Adrenal gland (tissue), 5 donors: Measurements from ENCODE around the gene CNDP1.

ENCODE experiments used
- POLR2A ChIP-seq, 2 donors: fragments of 450-650 bp; IDR thresholded peaks; one replicate each; pipeline ENCODE4 v1.6.1; 2017; ENCODE audit warnings: antibody characterized with exemption in 2 of 2, mild to moderate bottlenecking in 2 of 2, moderate library complexity in 1 of 2
- TF ChIP-seq, protein P1 (sequence below), 6 experiments: fragments of 450-650 bp in 4 of 6; fragments of 200-600 bp in 2 of 6; sonication (generic) in 1 of 6; IDR thresholded peaks; 1 replicate in 5 of 6; 2 replicates in 1 of 6; pipeline versions ENCODE4 v1.5.1 to v1.8.0; 2016 to 2021; ENCODE audit warnings: antibody characterized with exemption in 6 of 6, mild to moderate bottlenecking in 2 of 6, moderate library complexity in 1 of 6
- donor health status: DM: no; HTN: no; CAD: no.

DNA sequence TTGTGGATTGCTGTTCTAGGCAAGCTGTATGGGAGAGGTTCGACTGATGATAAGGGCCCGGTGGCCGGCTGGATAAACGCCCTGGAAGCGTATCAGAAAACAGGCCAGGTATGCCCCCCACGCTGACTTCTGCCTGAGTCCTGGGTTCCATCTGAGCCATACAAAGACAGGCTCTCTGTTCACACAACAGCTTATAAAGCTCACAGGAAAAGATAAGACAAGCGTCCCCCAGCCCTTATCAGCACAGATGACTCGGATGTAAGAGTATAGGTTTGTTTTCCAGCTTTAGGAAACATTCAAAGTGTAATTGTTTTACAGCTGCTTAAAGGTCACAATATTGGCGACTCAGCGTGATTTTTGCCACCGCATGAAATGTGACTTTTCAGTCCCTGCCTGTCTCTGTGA lies 25.5 kb upstream of the CNDP1 start:
- no peak for TF ChIP-seq POLR2A (IDR thresholded peaks at IDR 0.05)
- TF ChIP-seq, protein P1, sequence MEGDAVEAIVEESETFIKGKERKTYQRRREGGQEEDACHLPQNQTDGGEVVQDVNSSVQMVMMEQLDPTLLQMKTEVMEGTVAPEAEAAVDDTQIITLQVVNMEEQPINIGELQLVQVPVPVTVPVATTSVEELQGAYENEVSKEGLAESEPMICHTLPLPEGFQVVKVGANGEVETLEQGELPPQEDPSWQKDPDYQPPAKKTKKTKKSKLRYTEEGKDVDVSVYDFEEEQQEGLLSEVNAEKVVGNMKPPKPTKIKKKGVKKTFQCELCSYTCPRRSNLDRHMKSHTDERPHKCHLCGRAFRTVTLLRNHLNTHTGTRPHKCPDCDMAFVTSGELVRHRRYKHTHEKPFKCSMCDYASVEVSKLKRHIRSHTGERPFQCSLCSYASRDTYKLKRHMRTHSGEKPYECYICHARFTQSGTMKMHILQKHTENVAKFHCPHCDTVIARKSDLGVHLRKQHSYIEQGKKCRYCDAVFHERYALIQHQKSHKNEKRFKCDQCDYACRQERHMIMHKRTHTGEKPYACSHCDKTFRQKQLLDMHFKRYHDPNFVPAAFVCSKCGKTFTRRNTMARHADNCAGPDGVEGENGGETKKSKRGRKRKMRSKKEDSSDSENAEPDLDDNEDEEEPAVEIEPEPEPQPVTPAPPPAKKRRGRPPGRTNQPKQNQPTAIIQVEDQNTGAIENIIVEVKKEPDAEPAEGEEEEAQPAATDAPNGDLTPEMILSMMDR (IDR thresholded peaks at IDR 0.05), result no peak
